K562 (cell line): Measurements from ENCODE around the gene PLEKHN1. TPM values are rescaled to one million over a fixed set of nuclear protein-coding genes. Genes with fewer than 3 reads are reported as not detected.

Source experiments
- ATAC-seq: fragments of 200-7000 bp; cut with Tn5 transposase; 3 replicates; pipeline ENCODE4 v1.9.1; 2020; ENCODE audit warnings: moderate library complexity
- BruUV-seq: library from RNA; stranded (reverse); fragments of 400-500 nt; replicated peaks from 2 replicates; lab custom pipeline; 2021; lab: Mats Ljungman, UMichigan
- CTCF ChIA-PET: fragments of 300-600 bp; formaldehyde crosslinking; extraction: SDS; loops from one replicate; lab custom pipeline; 2021; ENCODE audit warnings: low intra/inter-chr PET ratio; lab: Yijun Ruan, JAX
- POLR2A ChIA-PET: fragments of 300-600, 350-650 bp; sonication (Branson Sonifier 250); formaldehyde crosslinking; extraction: SDS; loops from one replicate; lab custom pipeline; 2021; ENCODE audit warnings: antibody characterized with exemption, inconsistent platforms; lab: Yijun Ruan, JAX
- DNase-seq, 4 experiments: peaks; one replicate each; pipeline versions ENCODE4 v3.0.0 to v3.0.0-alpha.2; 2011 to 2018; ENCODE audit warnings: low spot score in 3 of 4, mixed read lengths in 3 of 4; ENCODE audit errors: extremely low read depth in 1 of 4
- FAIRE-seq: peaks from 2 replicates; lab custom pipeline; 2011; peaks lifted over from hg19 to GRCh38; lab: Jason Lieb, UNC
- H2AFZ ChIP-seq: 2 replicates; pipeline ENCODE4 v1.6.0; 2011; ENCODE audit warnings: low read depth, low read length, control low read depth, inconsistent platforms
- H3K27ac ChIP-seq: fragments of 200-600 bp; 3 replicates; pipeline ENCODE4 v1.8.0; 2011; ENCODE audit warnings: low read depth, mild to moderate bottlenecking, control low read depth, inconsistent platforms, low read length, moderate library complexity, mixed read lengths; ENCODE audit errors: extremely low read depth
- H3K27me3 ChIP-seq, 2 experiments: fragments of 300-600 bp in 1 of 2; 2 replicates in 1 of 2; 3 replicates in 1 of 2; pipeline versions ENCODE4 v1.6.0 to v1.8.0; 2011; ENCODE audit warnings: inconsistent platforms in 2 of 2, low read length in 2 of 2, mild to moderate bottlenecking in 1 of 2, mixed read lengths in 1 of 2, moderate library complexity in 1 of 2; ENCODE audit not compliant: control insufficient read depth in 2 of 2, insufficient read depth in 2 of 2
- H3K36me3 ChIP-seq: fragments of 300-600 bp; 3 replicates; pipeline ENCODE4 v1.8.0; 2011; ENCODE audit warnings: mild to moderate bottlenecking, low read length, inconsistent platforms; ENCODE audit not compliant: control insufficient read depth, insufficient read depth
- H3K4me1 ChIP-seq, 2 experiments: fragments of 200-600 bp in 1 of 2; replicated peaks in 1 of 2; 2 replicates in 1 of 2; 3 replicates in 1 of 2; pipeline versions ENCODE4 v1.5.1 to v1.8.0; 2011; ENCODE audit warnings: inconsistent platforms in 2 of 2, low read length in 2 of 2, mild to moderate bottlenecking in 1 of 2, mixed read lengths in 1 of 2, moderate library complexity in 1 of 2; ENCODE audit not compliant: control insufficient read depth in 2 of 2, insufficient read depth in 2 of 2
- H3K4me2 ChIP-seq: 2 replicates; pipeline ENCODE4 v1.6.1; 2011; ENCODE audit warnings: low read length, control low read depth, inconsistent platforms, mixed read lengths; ENCODE audit not compliant: insufficient read depth
- H3K4me3 ChIP-seq: fragments of 200-600 bp; sonication (generic), shearing (Covaris generic); 2 replicates; pipeline ENCODE4 v1.5.1; 2016; ENCODE audit warnings: control low read depth, inconsistent platforms
- H3K79me2 ChIP-seq: fragments of 200-600 bp; 3 replicates; pipeline ENCODE4 v1.8.0; 2011; ENCODE audit warnings: low read length, inconsistent platforms; ENCODE audit not compliant: control insufficient read depth, insufficient read depth
- H3K9ac ChIP-seq, 2 experiments: 2 replicates each; pipeline versions ENCODE4 v1.6.0 to v1.6.1; 2011; ENCODE audit warnings: low read depth in 2 of 2, low read length in 2 of 2, control low read depth in 1 of 2, inconsistent platforms in 1 of 2, mild to moderate bottlenecking in 1 of 2, mixed read lengths in 1 of 2; ENCODE audit not compliant: insufficient read depth in 1 of 2
- H3K9me1 ChIP-seq: one replicate; pipeline ENCODE4 v1.6.0; 2011; ENCODE audit warnings: inconsistent platforms, mild to moderate bottlenecking, low read length, moderate library complexity; ENCODE audit not compliant: control insufficient read depth, insufficient read depth
- H3K9me3 ChIP-seq: replicated peaks from 2 replicates; pipeline ENCODE4 v1.5.1; 2011; ENCODE audit warnings: low read depth, low read length, inconsistent platforms; ENCODE audit not compliant: control insufficient read depth, insufficient read depth
- H4K20me1 ChIP-seq: replicated peaks from 2 replicates; pipeline ENCODE4 v1.6.1; 2011; ENCODE audit warnings: low read length, inconsistent platforms, mixed read lengths; ENCODE audit not compliant: control insufficient read depth, insufficient read depth
- ARNT ChIP-seq, 2 experiments: fragments of 450-650 bp; IDR thresholded peaks; 2 replicates each; pipeline ENCODE4 v1.6.1; 2016; ENCODE audit warnings: mild to moderate bottlenecking in 1 of 2
- EHMT2 ChIP-seq: fragments of 450-650 bp; IDR thresholded peaks from 2 replicates; pipeline ENCODE4 v1.6.1; 2018; ENCODE audit warnings: antibody characterized with exemption
- GABPB1 ChIP-seq: sonication (generic); formaldehyde crosslinking; IDR thresholded peaks from 2 replicates; pipeline ENCODE4 v1.8.0; 2022; ENCODE audit warnings: mild to moderate bottlenecking, missing genetic modification reagents
- ID3 ChIP-seq, 2 experiments: fragments of 250-450 bp in 1 of 2; fragments of 450-650 bp in 1 of 2; sonication (Bioruptor Pico) in 1 of 2; IDR thresholded peaks; 2 replicates each; pipeline versions ENCODE4 v1.6.1 to v1.8.0; 2016 to 2021; ENCODE audit warnings: mild to moderate bottlenecking in 2 of 2, moderate library complexity in 2 of 2, missing compliant biosample characterization in 1 of 2, missing genetic modification characterization in 1 of 2
- ILF3 ChIP-seq: fragments of 450-650 bp; IDR thresholded peaks from 2 replicates; pipeline ENCODE4 v1.6.1; 2018; ENCODE audit warnings: antibody characterized with exemption, mild to moderate bottlenecking, moderate library complexity, borderline replicate concordance
- LEF1 ChIP-seq: fragments of 450-650 bp; IDR thresholded peaks from 2 replicates; pipeline ENCODE4 v1.6.1; 2016; ENCODE audit warnings: mild to moderate bottlenecking
- PCBP1 ChIP-seq: fragments of 200-400 bp; formaldehyde crosslinking; IDR thresholded peaks from 2 replicates; pipeline ENCODE4 v1.6.1; 2018; ENCODE audit warnings: mild to moderate bottlenecking, low read depth, low read length; ENCODE audit not compliant: poor library complexity, severe bottlenecking
- ZBTB1 ChIP-seq: sonication (generic); formaldehyde crosslinking; IDR thresholded peaks from 2 replicates; pipeline ENCODE4 v1.8.1; 2023; ENCODE audit warnings: missing genetic modification reagents, low read depth, mild to moderate bottlenecking, borderline replicate concordance
- ZBTB7A ChIP-seq: IDR thresholded peaks from 2 replicates; pipeline ENCODE4 v1.6.1; 2011; ENCODE audit warnings: low read depth, mild to moderate bottlenecking, low read length, moderate library complexity, borderline replicate concordance; ENCODE audit not compliant: control insufficient read depth
- ZNF143 ChIP-seq: sonication (generic); formaldehyde crosslinking; IDR thresholded peaks from 2 replicates; pipeline ENCODE4 v1.9.0; 2022; ENCODE audit warnings: mild to moderate bottlenecking, missing genetic modification reagents
- ZNF263 ChIP-seq: sonication (generic); formaldehyde crosslinking; IDR thresholded peaks from 2 replicates; pipeline ENCODE4 v1.8.0; 2022; ENCODE audit warnings: mild to moderate bottlenecking, missing genetic modification reagents, borderline replicate concordance
- ZNF395 ChIP-seq: fragments of 200-800 bp; sonication (Bioruptor generic); IDR thresholded peaks from 2 replicates; pipeline ENCODE4 v1.6.1; 2017; ENCODE audit warnings: missing genetic modification characterization, missing compliant biosample characterization
- WGBS: fragments of 100-300 bp; shearing (Covaris generic); methylation state at CpG from one replicate; pipeline ENCODE4 v1.1.6; 2016; ENCODE audit warnings: low coverage, mixed read lengths; ENCODE audit not compliant: insufficient coverage; ENCODE audit errors: missing lambda C conversion rate; 5-methylcytosine and 5-hydroxymethylcytosine counted together
- in situ Hi-C: fragments of 300-500 bp; cut with MboI; formaldehyde crosslinking; loops from 4 replicates; pipeline ENCODE4 v1.15.0; 2018; ENCODE audit warnings: inconsistent platforms, mixed read lengths
- intact Hi-C: fragments of 100-400 bp; cut with micrococcal nuclease; formaldehyde crosslinking; loops from 2 replicates; pipeline ENCODE4 v1.14.2; 2022
- polyA plus RNA-seq, 8 experiments: library from polyadenylated mRNA; depleted of rRNA in 4 of 8; stranded (reverse) in 5 of 8; unstranded in 3 of 8; fragments of >200 nt; fragmentation: Nextera tagmentation in 2 of 8; fragmentation: Illumina TruSeq in 1 of 8; extraction: Ambion mirVana in 2 of 8; extraction: Trizol in 1 of 8; gene quantifications; 2 replicates each; pipeline versions ENCODE4 v1.2.1 to v1.2.3, GENCODE V29; 2011 to 2014; ENCODE audit warnings: inconsistent platforms in 1 of 8, missing spikeins in 1 of 8
- total RNA-seq, 7 experiments: library from RNA; depleted of rRNA in 6 of 7; stranded (reverse); fragments of >200 nt in 6 of 7; fragmentation: Illumina TruSeq in 2 of 7; extraction: Trizol in 2 of 7; gene quantifications; 2 replicates each; pipeline versions ENCODE4 v1.2.1 to v1.2.3, GENCODE V29; 2011 to 2021; ENCODE audit warnings: low replicate concordance in 1 of 7
- TF ChIP-seq, protein P1 (sequence below): fragments of 450-650 bp; formaldehyde crosslinking; IDR thresholded peaks from 2 replicates; pipeline ENCODE4 v1.4.0; 2020; ENCODE audit warnings: mild to moderate bottlenecking, mixed read lengths
- TF ChIP-seq, protein P2 (sequence below), 2 experiments: fragments of 200-800 bp in 1 of 2; sonication (Bioruptor generic) in 1 of 2; sonication (generic) in 1 of 2; formaldehyde crosslinking in 1 of 2; IDR thresholded peaks in 1 of 2; conservative IDR thresholded peaks in 1 of 2; 2 replicates each; pipeline versions ENCODE4 v1.5.0 to v1.6.1; 2016 to 2020; ENCODE audit warnings: missing compliant biosample characterization in 1 of 2, missing genetic modification characterization in 1 of 2, missing genetic modification reagents in 1 of 2

Gene PLEKHN1
- total and polyA plus RNA-seq, 9 of the 15 experiments (the other 6 are each of a cell fraction or from before 2014, with no cell fraction given) = 0.07 to 1.5 (median 0.13) TPM; not detected in 2

DNA sequence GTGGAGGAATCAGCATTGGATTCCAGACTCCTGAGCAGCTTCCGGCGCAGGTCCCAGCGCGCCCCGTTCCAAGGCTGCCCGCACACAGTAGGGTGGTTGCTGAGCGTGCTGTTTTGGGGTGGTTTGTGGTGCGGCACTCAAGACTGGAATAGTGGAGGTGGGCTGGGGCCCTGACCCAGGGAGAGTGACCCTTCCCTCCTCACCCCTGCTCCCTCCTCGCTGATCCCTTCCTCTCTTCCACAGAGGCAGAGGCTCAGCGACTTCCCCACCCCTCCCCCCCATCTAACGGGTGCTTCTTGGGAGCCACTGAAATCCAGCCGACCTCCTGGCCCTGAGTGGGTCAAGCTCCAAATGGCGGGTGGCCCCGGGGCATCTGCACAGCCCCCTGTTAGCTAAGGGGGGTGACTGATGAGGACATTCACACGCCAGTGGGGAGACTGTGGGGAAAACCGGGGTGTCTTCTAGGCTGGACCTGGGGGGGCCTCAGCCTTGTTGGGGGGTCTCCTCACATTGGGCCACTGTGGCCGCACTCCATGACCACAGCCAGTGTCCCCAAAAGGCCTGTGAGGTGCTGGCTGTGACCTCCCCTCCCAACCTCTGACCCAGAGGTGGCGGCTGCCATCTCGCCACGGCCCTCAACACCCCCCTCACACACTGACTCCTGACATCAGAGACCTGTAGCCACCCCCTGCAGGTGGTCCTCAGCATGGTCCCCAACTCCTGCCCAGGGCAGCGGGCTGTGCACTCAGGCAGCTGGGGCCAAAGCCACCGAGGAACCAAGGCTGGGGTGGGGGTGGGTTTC is 37.5 kb downstream of the PLEKHN1 start:
- no peak overlapping the region; the same call in 1 of the 2 replicates for H3K4me2 ChIP-seq
- POLR2A ChIA-PET = interaction anchor here (0.6 to 2.6 kb wide), 3 partner anchors 10 to 20 kb away, joined by 3 to 9 read pairs (median 4); partner anchors contain the start of gene ISG15
- peak; percentile 24; the same call in 1 of the 2 replicates for TF ChIP-seq ZBTB7A
- TF ChIP-seq ILF3 = no peak
- TF ChIP-seq ARNT (IDR thresholded peaks at IDR 0.05) = no peak
- TF ChIP-seq ID3 (CRISPR knock-in tag; IDR thresholded peaks at IDR 0.05) = no peak
- no peak for TF ChIP-seq ID3 (tag; IDR thresholded peaks at IDR 0.05)
- TF ChIP-seq, protein P1, sequence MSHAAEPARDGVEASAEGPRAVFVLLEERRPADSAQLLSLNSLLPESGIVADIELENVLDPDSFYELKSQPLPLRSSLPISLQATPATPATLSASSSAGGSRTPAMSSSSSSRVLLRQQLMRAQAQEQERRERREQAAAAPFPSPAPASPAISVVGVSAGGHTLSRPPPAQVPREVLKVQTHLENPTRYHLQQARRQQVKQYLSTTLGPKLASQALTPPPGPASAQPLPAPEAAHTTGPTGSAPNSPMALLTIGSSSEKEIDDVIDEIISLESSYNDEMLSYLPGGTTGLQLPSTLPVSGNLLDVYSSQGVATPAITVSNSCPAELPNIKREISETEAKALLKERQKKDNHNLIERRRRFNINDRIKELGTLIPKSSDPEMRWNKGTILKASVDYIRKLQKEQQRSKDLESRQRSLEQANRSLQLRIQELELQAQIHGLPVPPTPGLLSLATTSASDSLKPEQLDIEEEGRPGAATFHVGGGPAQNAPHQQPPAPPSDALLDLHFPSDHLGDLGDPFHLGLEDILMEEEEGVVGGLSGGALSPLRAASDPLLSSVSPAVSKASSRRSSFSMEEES (CRISPR knock-in tag) = no peak
- TF ChIP-seq GABPB1 (CRISPR knock-in tag) = peak; percentile 19; the same call in 1 of the 2 replicates
- no peak for TF ChIP-seq PCBP1
- TF ChIP-seq ZNF263 = peak; percentile 10; the same call in 1 of the 2 replicates
- TF ChIP-seq, protein P2, sequence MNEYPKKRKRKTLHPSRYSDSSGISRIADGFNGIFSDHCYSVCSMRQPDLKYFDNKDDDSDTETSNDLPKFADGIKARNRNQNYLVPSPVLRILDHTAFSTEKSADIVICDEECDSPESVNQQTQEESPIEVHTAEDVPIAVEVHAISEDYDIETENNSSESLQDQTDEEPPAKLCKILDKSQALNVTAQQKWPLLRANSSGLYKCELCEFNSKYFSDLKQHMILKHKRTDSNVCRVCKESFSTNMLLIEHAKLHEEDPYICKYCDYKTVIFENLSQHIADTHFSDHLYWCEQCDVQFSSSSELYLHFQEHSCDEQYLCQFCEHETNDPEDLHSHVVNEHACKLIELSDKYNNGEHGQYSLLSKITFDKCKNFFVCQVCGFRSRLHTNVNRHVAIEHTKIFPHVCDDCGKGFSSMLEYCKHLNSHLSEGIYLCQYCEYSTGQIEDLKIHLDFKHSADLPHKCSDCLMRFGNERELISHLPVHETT (CRISPR knock-in tag; conservative IDR thresholded peaks at IDR 0.05 in 1 of 2, IDR thresholded peaks at IDR 0.05 in 1 of 2) = no peak
- no peak for TF ChIP-seq ZNF143
- TF ChIP-seq EHMT2 = no peak
- no peak for TF ChIP-seq LEF1
- TF ChIP-seq ZBTB1 = no peak
- no peak for TF ChIP-seq ZNF395

More for the DNA sequence above, 37.5 kb downstream of the PLEKHN1 start:
- CTCF ChIA-PET = no interaction called here
- ATAC-seq (no peak), DNase-seq (peak in 3 of 4 experiments; percentile 12 to 46 (median 30)), FAIRE-seq (no peak)
- 77% methylated on average over 12 of the region's 22 CpGs for WGBS
- no peak overlapping the region for H2AFZ ChIP-seq
- BruUV-seq = no TSS peak
- H3K27ac ChIP-seq = no peak overlapping the region
- H3K9ac ChIP-seq = peak overlapping the region in 1 of 2 experiments; percentile 90; a peak in 2 of 4 replicates
- peaks cover 39 to 78% of the 10 kb centered on the region in 2 experiments for H3K4me1 ChIP-seq
- no peaks in the 10 kb centered on the region for H3K9me1 ChIP-seq
- H3K4me3 ChIP-seq = no peak overlapping the region
- in situ Hi-C loops = no loop called here
- H3K9me3 ChIP-seq = no peaks in the 10 kb centered on the region; the same call in none of the 2 replicates
- intact Hi-C loops = loop anchor here (5.0 kb wide), 1 partner anchor 58 kb away; no protein-coding TSS in a partner anchor
- H3K79me2 ChIP-seq = peaks cover 16% of the 10 kb centered on the region; the same call in 2 of the 3 replicates
- H3K36me3 ChIP-seq = no peaks in the 10 kb centered on the region
- H3K27me3 ChIP-seq = no peaks in the 10 kb centered on the region
- 0 out of 2 replicates have a peak, but pooled peaks cover 4% of the 10 kb centered on the region for H4K20me1 ChIP-seq
